ENCODE data around the gene EHD2. TPM values are rescaled to one million over a fixed set of nuclear protein-coding genes. Genes with fewer than 3 reads are reported as not detected.
"Not testable (repeated sequence)": the region's sequence is repeated elsewhere in the genome, so short reads cannot be mapped to it uniquely, and the experiment has no call there.

The EHD2 gene
- total RNA-seq, 2 experiments from 2014 or later = 1.1 to 1.4 TPM

DNA sequence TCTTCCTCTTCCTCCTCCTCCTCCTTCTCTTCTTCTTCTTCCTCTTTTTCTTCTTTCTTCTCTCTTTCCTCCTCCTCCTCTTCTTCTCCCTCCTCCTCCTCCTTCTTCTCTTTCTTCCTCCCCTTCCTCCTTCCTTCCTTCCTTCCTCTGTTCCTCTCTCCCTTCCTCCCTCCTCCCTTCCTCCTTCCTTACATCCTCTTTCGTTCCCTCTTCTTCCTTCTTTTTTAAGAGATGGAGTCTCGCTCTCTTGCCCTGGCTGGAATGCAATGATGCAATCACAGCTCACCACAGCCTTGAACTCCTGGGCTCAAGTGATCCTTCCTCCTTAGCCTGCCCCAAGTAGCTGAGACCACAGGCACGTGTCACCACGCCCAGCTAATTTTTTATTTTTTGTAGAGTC is 13.2 kb downstream of the EHD2 start:
- Mint-ChIP-seq H3K9me3 (no peaks in the 10 kb centered on the region), H3K27me3 (peaks cover 33% of the 10 kb centered on the region), H3K4me3 (no peak overlapping the region), H3K36me3 (ENCODE audit: low read depth) (no peaks in the 10 kb centered on the region), H3K27ac (no peak overlapping the region), H3K4me1 (ENCODE audit: low read depth) (peaks cover 20% of the 10 kb centered on the region)
- ATAC-seq (no peak), DNase-seq (no peak)
- POLR2A ChIA-PET = no interaction called here
- CTCF ChIA-PET = interaction anchor here (1.2 kb wide), 1 partner anchor 11 kb away, joined by 3 read pairs; no protein-coding TSS in a partner anchor
- TF ChIP-seq, protein P1, sequence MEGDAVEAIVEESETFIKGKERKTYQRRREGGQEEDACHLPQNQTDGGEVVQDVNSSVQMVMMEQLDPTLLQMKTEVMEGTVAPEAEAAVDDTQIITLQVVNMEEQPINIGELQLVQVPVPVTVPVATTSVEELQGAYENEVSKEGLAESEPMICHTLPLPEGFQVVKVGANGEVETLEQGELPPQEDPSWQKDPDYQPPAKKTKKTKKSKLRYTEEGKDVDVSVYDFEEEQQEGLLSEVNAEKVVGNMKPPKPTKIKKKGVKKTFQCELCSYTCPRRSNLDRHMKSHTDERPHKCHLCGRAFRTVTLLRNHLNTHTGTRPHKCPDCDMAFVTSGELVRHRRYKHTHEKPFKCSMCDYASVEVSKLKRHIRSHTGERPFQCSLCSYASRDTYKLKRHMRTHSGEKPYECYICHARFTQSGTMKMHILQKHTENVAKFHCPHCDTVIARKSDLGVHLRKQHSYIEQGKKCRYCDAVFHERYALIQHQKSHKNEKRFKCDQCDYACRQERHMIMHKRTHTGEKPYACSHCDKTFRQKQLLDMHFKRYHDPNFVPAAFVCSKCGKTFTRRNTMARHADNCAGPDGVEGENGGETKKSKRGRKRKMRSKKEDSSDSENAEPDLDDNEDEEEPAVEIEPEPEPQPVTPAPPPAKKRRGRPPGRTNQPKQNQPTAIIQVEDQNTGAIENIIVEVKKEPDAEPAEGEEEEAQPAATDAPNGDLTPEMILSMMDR (IDR thresholded peaks at IDR 0.05) = no peak
- intact Hi-C loops (cut with micrococcal nuclease) = no loop called here

DNA sequence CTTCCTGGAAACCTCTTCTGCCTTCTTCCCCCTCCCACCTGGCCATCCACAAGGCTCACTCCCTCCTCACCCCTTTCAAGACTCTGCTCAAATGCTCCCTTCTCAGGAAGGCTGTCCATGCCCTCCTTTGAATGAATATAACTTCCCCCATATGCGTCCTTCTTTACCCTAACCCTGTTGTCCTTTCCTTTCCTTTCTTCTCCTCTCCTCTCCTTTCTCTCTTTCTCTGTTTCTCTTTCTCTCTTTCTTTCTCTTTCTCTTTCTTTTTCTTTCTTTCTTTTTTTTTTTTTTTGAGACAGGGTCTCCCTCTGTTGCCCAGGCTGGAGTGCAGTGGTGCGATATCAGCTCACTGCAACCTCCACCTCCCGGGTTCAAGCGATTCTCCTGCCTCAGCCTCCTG is 15.1 kb downstream of the EHD2 start:
- intact Hi-C loops (cut with micrococcal nuclease); DNase-seq; H3K9me3 Mint-ChIP-seq; H3K4me3 Mint-ChIP-seq; H3K27ac Mint-ChIP-seq; CTCF ChIA-PET; ATAC-seq; H3K36me3 Mint-ChIP-seq (ENCODE audit: low read depth); POLR2A ChIA-PET: not testable (repeated sequence)
- Mint-ChIP-seq H3K27me3 (peaks cover 30% of the 10 kb centered on the region), H3K4me1 (ENCODE audit: low read depth) (peaks cover 20% of the 10 kb centered on the region)

DNA sequence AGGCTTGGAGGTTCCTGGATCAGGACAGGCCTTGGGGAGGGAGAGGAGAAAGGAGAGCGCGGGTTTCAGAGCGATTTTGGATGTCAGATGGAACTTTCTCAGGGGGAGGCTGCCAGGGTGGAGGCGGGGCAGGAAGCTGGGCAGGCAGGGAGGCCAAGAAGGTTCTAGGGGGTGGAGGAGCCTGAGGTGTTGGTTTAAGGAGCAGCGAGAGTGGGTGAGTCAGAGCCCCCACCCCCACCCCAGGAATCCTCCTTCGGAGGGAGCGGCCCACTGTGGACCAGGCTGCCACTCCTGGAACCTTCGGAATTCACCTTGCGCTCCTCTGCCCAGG is 16.2 kb downstream of the EHD2 start:
- ATAC-seq = peak; percentile 67
- H3K27me3 Mint-ChIP-seq = peaks cover 31% of the 10 kb centered on the region
- H3K4me3 Mint-ChIP-seq = peak overlapping the region; percentile 67
- intact Hi-C loops (cut with micrococcal nuclease) = no loop called here
- DNase-seq = peak; percentile 54
- H3K36me3 Mint-ChIP-seq (ENCODE audit: low read depth) = no peaks in the 10 kb centered on the region
- H3K4me1 Mint-ChIP-seq (ENCODE audit: low read depth) = peaks cover 20% of the 10 kb centered on the region
- H3K9me3 Mint-ChIP-seq = no peaks in the 10 kb centered on the region
- POLR2A ChIA-PET = interaction anchor here (0.6 to 0.8 kb wide), 2 partner anchors 12 to 16 kb away, joined by 4 read pairs; partner anchors contain the start of gene NOP53
- peak overlapping the region; percentile 34 for H3K27ac Mint-ChIP-seq
- CTCF ChIA-PET = interaction anchor here (1.2 kb wide), 1 partner anchor 17 kb away, joined by 4 read pairs; the partner anchor contains the start of gene EHD2
- TF ChIP-seq, protein P1 (IDR thresholded peaks at IDR 0.05) = no peak

DNA sequence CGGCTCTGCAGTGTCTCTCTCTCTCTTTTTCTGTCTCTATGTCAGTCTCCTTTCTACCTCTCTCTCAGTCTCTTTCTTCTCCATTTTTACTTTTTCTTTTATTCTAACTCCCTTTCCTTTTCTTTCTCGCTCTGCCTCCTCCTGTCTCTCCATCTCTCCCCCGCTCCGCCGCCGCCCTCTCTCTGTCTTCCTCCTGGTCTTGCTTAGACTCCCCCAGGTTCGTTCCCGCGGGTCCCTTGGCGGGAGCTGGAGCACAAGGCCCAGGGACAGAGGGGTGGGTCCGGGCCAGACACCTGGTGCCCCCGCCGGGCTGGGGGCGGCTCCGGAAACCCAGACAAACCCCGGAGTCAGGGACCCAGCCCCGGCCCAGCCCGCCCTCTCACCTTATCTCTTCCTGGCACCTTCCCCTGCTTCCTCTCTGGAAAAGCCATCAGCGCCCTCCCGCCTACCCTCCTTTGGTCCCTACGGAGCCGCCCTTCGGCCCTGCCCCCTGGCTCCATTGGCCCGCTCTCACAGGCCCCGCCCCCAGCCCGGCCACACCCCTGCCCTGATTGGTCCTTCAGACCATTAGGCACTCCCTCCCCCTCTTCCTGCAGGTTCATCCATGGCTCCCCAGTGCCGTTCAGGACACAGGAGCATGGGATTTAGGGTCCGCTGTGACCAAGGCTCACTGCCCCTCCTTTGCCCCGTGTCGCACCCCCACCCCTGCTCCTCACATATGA is 16.7 kb downstream of the EHD2 start:
- peaks cover 29% of the 10 kb centered on the region for H3K27me3 Mint-ChIP-seq
- H3K4me1 Mint-ChIP-seq (ENCODE audit: low read depth) = peaks cover 20% of the 10 kb centered on the region
- peak; percentile 88 for ATAC-seq
- intact Hi-C loops (cut with micrococcal nuclease) = no loop called here
- H3K9me3 Mint-ChIP-seq = no peaks in the 10 kb centered on the region
- H3K4me3 Mint-ChIP-seq = peak overlapping the region; percentile 67
- DNase-seq = peak; percentile 72
- no peaks in the 10 kb centered on the region for H3K36me3 Mint-ChIP-seq (ENCODE audit: low read depth)
- ChIA-PET CTCF (interaction anchor here (1.2 to 2.6 kb wide), 2 partner anchors 17 kb away, joined by 4 to 11 read pairs; partner anchors contain the start of gene EHD2), POLR2A (interaction anchor here (0.6 to 0.8 kb wide), 2 partner anchors 11 to 15 kb away, joined by 4 read pairs; partner anchors contain the start of gene NOP53)
- H3K27ac Mint-ChIP-seq = peak overlapping the region; percentile 34
- TF ChIP-seq, protein P1 (IDR thresholded peaks at IDR 0.05) = no peak

DNA sequence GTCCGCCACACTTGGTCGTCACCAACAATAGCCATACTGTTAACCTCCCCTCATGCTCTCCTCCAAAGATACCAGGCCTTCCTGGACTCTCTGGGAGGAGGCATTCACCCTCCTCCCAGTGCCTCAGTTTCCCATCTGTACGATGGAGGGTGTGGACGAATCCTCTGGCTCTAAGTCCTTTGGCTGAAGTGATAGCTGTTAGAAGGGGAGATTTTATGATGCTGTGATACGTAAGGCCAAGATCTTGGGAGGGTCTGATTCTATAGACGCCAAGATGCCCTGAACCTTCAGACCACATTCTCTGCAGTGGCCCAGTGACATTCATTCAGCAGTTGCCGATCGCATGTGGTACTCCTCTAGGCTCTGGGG is 17.3 kb downstream of the EHD2 start:
- TF ChIP-seq, protein P1 (IDR thresholded peaks at IDR 0.05) = no peak
- peaks cover 20% of the 10 kb centered on the region for H3K4me1 Mint-ChIP-seq (ENCODE audit: low read depth)
- no peak for DNase-seq

More for the DNA sequence above, 17.3 kb downstream of the EHD2 start:
- intact Hi-C loops (cut with micrococcal nuclease) = no loop called here
- ChIA-PET POLR2A (no interaction called here), CTCF (interaction anchor here (2.6 kb wide), 1 partner anchor 18 kb away, joined by 11 read pairs; the partner anchor contains the start of gene EHD2)
- Mint-ChIP-seq H3K27me3 (peaks cover 29% of the 10 kb centered on the region), H3K9me3 (no peaks in the 10 kb centered on the region), H3K27ac (no peak overlapping the region), H3K36me3 (ENCODE audit: low read depth) (no peaks in the 10 kb centered on the region), H3K4me3 (peak overlapping the region; percentile 67)
- no peak for ATAC-seq
